Duodenal mucosa (tissue), 2 donors: ENCODE results near the gene ADGRG1.

ENCODE experiments used
- H3K27ac ChIP-seq: one replicate; pipeline ENCODE4 v1.7.0; 2013; ENCODE audit warnings: low read depth, low read length
- H3K27me3 ChIP-seq, 2 donors: one replicate each; pipeline ENCODE4 v1.7.0; 2013; ENCODE audit warnings: low read length in 2 of 2, control low read depth in 1 of 2; ENCODE audit not compliant: insufficient read depth in 2 of 2, control insufficient read depth in 1 of 2
- H3K36me3 ChIP-seq, 2 donors: one replicate each; pipeline ENCODE4 v1.7.0; 2013; ENCODE audit warnings: low read length in 2 of 2, control low read depth in 1 of 2; ENCODE audit not compliant: insufficient read depth in 2 of 2, control insufficient read depth in 1 of 2
- H3K4me1 ChIP-seq, 2 donors: one replicate each; pipeline ENCODE4 v1.7.0; 2013; ENCODE audit warnings: low read length in 2 of 2, control low read depth in 1 of 2; ENCODE audit not compliant: insufficient read depth in 2 of 2, control insufficient read depth in 1 of 2
- H3K4me3 ChIP-seq, 2 donors: one replicate each; pipeline ENCODE4 v1.7.0; 2013; ENCODE audit warnings: low read length in 2 of 2, low read depth in 1 of 2
- H3K9ac ChIP-seq, 2 donors: one replicate each; pipeline ENCODE4 v1.7.0; 2013; ENCODE audit warnings: low read length in 2 of 2, low read depth in 1 of 2
- H3K9me3 ChIP-seq, 2 donors: one replicate each; pipeline ENCODE4 v1.7.0; 2013; ENCODE audit warnings: low read length in 2 of 2, control low read depth in 1 of 2; ENCODE audit not compliant: control insufficient read depth in 1 of 2

The ADGRG1 gene

DNA sequence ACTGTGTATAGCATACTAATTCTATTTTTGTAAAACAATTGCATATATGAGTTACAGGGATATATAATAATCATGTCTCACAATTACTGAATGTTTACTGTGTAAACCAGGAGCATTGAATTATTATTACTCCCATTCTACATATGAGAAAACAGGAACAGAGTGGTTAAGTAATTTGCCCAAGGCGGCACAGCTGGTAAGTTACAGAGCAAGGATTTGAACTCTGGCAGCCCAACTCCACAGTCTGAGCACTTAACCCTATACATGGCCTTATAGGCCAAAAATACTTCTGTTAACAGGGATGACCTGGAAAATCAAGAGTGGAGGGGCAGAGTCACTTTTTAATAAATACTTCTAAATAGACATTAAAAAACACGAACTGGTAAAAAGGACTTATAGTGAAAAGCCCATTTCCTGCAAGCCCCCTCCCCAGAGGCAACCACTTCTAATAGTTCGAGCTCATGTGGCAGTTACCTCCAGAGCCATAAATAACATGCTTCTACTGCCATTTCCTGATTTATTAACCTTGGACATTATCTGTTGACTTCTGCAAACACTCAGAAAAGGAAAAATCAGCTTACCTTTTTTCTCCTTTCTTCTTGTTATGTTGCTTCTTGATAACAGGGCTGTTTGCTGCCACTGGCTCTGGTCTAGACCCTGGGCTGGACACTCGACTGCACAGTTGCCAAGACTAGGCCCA, 22.1 kb upstream of the ADGRG1 start:
- Histone ChIP-seq H3K9ac (peak overlapping the region in 1 of 2 donors; percentile 41), H3K27me3 (no peaks in the 10 kb centered on the region), H3K36me3 (no peaks in the 10 kb centered on the region), H3K9me3 (no peaks in the 10 kb centered on the region), H3K4me3 (peak overlapping the region in 1 of 2 donors; percentile 8), H3K27ac (no peak overlapping the region), H3K4me1 (peaks cover 37 to 42% of the 10 kb centered on the region in 2 donors)

DNA sequence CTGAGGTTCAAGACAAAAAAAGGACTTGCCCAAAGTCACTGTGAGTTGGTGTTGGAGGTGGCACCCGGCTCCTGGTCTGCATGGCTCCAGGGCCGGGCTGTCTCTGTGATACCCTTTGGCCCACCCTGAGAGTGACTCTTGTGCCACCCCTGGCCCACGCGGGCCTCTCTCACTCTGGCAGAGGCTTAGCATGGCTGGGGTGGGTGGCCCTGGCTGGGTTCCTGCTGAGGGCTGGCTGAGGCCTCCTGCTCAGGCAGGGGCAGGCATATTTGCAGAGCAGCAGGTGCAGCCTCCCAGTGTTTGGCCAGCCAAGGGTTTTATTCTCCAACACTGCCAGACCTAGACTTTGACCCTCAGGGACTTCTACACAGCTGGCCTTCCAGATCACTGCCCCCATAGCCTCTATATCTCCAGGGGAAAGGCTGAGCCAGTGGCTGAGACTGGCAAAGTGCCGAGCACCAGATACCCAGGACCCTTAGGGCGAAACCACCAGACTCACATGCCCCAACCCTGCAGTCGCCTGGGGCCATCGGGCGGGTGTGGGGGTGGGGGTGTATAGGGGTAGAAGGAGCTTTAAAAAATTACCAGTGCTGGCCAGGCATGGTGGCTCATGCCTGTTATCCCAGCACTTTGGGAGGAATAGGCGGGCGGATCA, 21.5 kb upstream of the ADGRG1 start:
- Histone ChIP-seq H3K27me3 (no peaks in the 10 kb centered on the region), H3K27ac (no peak overlapping the region), H3K4me3 (peak overlapping the region in 1 of 2 donors; percentile 7), H3K4me1 (peaks cover 37 to 42% of the 10 kb centered on the region in 2 donors), H3K9ac (peak overlapping the region in 1 of 2 donors; percentile 41), H3K9me3 (no peaks in the 10 kb centered on the region), H3K36me3 (no peaks in the 10 kb centered on the region)

DNA sequence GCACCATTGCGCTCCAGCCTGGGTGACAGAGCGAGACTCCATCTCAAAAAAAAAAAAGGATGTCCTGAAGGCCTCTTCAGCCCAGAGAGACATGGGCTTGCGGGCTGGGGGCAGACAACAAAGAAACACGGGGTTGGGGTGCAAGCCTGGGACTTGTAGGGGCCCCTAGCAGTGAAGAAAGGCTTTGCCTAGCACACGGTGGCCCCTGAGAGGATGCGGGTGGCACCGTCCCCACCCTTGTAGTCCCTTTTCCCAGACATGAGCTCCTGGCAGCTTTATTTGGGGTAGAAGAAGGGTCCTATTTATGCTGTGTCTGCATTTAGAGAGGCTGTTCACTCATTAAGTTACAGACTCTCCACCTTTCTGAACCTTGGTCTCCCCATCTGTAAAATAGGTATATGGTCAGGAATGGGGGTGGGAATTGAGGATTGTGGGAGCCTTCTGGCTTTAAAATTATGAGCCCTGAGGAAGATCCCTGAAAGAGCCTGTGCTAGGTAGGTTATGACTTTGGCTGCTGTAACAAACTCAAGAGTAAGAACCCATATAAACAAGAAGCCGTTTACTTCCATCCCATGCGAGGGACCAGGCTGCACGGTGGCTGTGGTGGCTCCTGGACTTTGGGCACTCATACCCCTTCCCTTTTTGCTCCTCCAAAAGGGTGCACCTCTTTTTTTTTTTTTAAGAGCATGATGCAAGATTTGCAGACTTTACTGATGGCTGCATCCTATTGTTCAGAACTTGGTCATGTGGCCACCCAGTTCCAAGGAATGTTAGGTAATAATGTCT, 20.6 kb upstream of the ADGRG1 start:
- no peak overlapping the region for H3K9ac ChIP-seq
- H3K4me1 ChIP-seq = peaks cover 37 to 38% of the 10 kb centered on the region in 2 donors
- no peak overlapping the region for H3K4me3 ChIP-seq
- H3K9me3 ChIP-seq = no peaks in the 10 kb centered on the region
- H3K27me3 ChIP-seq = no peaks in the 10 kb centered on the region
- H3K36me3 ChIP-seq = no peaks in the 10 kb centered on the region
- no peak overlapping the region for H3K27ac ChIP-seq

DNA sequence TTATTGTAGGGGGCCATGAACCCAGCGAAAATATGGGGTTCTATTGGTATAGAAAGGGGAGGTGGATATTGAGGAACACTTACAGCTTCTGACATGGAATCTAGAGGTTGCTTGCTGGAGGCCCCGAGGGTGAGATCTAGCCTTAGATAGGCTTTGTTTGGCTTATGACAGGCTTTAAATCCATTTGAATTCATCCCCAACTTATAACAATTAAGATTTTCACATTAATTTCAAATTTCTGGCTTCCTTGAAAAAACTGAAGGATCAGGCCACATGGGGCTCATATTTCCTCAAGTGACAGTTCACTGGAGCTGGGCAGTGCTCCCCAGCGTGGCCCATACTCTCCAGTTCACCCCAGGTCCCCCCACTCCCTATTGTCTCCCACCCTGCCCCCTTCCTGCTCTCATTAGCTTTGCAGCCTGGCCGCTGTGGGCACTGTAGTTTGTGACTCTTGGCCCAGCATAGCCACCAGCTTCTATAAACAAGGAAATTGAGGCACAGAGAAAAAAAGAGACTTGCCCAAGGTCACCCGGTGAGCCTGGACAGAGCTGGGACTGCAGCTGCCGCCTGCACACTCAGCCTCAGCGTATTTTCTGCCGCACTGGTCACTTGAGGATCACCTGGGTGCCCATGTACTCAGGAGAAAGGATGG, 19.8 kb upstream of the ADGRG1 start:
- no peak overlapping the region for H3K9ac ChIP-seq

DNA sequence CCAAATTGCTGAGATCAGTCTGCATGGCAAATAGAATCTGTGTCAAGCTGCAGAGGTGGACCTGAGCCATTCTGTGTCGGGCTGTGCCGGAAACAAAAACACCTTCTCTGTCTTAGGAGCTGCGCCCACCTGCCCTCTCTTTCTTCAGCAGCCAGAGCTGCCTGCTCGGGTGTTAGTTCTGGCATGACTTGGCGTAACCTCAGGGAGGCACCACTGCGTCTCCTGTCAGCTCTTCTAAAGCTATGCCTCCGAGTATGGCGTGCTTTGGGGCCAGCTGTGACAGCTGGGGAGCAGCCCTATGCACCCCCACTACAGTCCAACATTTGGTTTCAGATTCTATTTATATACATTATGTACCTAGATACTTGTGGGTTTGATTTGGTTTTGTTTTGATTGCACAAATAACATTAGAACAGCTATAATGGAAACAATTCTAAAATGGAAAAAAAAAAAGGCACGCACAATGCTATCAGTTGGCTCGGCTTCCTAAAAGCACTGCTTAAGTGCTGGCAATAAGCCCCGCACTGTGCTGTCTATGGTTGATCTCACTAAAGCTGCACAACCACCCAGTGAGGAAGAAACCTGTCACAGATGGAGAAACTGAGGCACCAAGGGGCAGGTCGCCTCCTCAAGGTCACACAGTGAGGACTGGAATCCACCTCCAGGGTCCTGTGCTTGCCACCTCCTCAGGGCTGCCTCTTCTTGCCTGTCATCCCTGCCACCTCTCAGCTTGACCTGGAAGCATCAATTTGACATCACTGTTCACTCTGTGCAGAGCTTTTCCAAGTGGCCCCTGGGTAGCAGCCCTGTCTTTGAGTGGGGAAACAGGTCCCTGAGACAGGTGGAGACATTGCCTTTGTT, 18.7 kb upstream of the ADGRG1 start:
- Histone ChIP-seq H3K36me3 (no peaks in the 10 kb centered on the region), H3K27me3 (no peaks in the 10 kb centered on the region), H3K4me3 (peak overlapping the region in 1 of 2 donors; percentile 1), H3K27ac (peak overlapping the region; percentile 11), H3K9ac (peak overlapping the region; percentile 26 to 63), H3K4me1 (peaks cover 37 to 38% of the 10 kb centered on the region in 2 donors), H3K9me3 (no peaks in the 10 kb centered on the region)

More for the DNA sequence above, 19.8 kb upstream of the ADGRG1 start:
- peaks cover 37 to 38% of the 10 kb centered on the region in 2 donors for H3K4me1 ChIP-seq
- H3K9me3 ChIP-seq = no peaks in the 10 kb centered on the region
- no peak overlapping the region for H3K4me3 ChIP-seq
- no peaks in the 10 kb centered on the region for H3K36me3 ChIP-seq
- no peaks in the 10 kb centered on the region for H3K27me3 ChIP-seq
- H3K27ac ChIP-seq = no peak overlapping the region

DNA sequence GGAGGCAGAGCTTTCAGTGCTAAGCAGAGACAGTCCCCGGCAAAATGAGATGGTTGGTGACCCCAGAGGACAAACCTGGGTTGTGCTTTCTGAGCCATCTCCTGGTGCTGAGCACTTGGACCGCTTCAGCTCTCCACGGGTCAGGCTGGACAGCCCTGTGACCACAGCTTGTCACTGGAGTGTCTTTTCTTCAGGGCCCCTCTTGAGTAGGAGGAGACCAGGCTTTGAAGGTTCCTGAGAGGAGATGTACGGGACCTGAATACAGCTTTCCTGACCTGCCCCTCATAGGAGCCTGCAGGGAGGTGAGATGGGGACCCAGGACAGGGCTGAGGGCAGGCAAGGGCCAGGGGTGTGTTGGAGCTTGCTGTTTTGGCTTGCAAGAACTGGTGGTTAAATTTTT, 17.8 kb upstream of the ADGRG1 start:
- Histone ChIP-seq H3K4me3 (no peak overlapping the region), H3K4me1 (peaks cover 37 to 39% of the 10 kb centered on the region in 2 donors), H3K36me3 (no peaks in the 10 kb centered on the region), H3K9ac (no peak overlapping the region), H3K27me3 (no peaks in the 10 kb centered on the region), H3K9me3 (no peaks in the 10 kb centered on the region), H3K27ac (no peak overlapping the region)

DNA sequence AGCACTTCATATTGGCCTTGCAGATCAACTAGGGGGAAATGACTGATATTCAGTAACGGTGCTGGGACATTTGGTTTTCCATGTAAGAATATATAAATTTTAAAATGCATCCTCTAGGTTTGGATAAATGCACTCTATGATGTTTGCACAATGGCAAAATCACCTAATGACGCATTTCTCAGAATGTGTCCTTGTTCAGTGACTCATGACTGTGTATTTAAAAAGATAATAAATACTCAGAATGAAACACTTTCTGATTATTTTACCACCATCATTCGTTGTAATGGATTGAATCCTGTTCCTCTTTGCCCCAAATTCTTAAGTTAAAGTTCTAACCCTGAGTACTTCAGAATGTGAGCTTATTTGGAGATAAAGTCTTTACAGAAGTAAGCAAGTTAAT, 17.2 kb upstream of the ADGRG1 start:
- H3K4me3 ChIP-seq = no peak overlapping the region
- peaks cover 35 to 38% of the 10 kb centered on the region in 2 donors for H3K4me1 ChIP-seq
- H3K27ac ChIP-seq = no peak overlapping the region
- no peak overlapping the region for H3K9ac ChIP-seq
- no peaks in the 10 kb centered on the region for H3K9me3 ChIP-seq
- no peaks in the 10 kb centered on the region for H3K36me3 ChIP-seq
- H3K27me3 ChIP-seq = no peaks in the 10 kb centered on the region

DNA sequence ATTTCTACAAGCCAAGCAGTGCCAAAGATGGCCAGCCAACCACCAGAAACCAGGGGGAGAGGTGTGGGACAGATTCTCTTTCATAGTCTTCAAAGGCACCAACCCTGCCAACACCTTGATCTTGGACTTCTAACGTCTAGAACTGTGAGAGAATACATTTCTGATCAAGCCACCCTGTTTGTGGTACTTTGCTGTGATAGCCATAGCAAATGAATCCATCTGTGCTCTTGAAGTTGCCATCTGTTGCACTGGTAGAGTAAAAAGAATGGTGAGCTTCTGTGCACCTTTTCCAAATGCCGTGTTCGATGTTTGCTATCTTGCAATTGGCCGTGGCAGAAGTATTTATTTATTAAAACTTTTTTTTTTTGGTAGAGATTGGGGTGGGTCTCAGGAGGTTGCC, 16.7 kb upstream of the ADGRG1 start:
- H3K9ac ChIP-seq = no peak overlapping the region
- H3K9me3 ChIP-seq = no peaks in the 10 kb centered on the region
- H3K4me1 ChIP-seq = peaks cover 30 to 33% of the 10 kb centered on the region in 2 donors
- H3K4me3 ChIP-seq = no peak overlapping the region
- no peaks in the 10 kb centered on the region for H3K36me3 ChIP-seq
- no peaks in the 10 kb centered on the region for H3K27me3 ChIP-seq
- H3K27ac ChIP-seq = no peak overlapping the region

DNA sequence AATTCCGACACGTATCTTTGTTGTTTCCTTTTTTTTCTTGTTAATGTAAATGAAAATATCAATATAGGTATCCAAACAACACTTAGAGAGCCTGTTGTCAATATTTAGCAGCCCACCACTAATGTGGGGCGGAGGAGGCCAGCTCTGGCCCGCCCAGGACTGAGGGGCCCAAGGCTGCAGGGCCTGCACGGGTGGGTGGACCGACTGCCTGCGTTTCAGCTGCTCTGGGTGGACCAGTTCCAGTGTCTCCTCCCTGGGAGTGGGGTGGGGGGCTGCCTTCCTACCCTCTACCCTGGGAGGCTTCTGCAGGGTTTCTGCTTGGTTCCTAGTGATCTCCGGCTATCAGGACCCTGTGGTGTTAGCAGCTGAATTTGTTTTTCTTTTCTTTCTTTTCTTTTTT, 15.9 kb upstream of the ADGRG1 start:
- no peaks in the 10 kb centered on the region for H3K27me3 ChIP-seq
- no peak overlapping the region for H3K27ac ChIP-seq
- H3K4me3 ChIP-seq = no peak overlapping the region
- H3K9ac ChIP-seq = no peak overlapping the region
- peaks cover 26 to 28% of the 10 kb centered on the region in 2 donors for H3K4me1 ChIP-seq
- no peaks in the 10 kb centered on the region for H3K36me3 ChIP-seq
- H3K9me3 ChIP-seq = no peaks in the 10 kb centered on the region
